CD4-positive, alpha-beta T cell treated with Interferon alpha-2 for 1 hour (primary cell): ENCODE results near the gene BAK1.

ENCODE experiments used
- DNase-seq, 2 donors: peaks; one replicate each; pipeline ENCODE4 v3.0.0-alpha.2; 2020 to 2022

BAK1 gene

DNA sequence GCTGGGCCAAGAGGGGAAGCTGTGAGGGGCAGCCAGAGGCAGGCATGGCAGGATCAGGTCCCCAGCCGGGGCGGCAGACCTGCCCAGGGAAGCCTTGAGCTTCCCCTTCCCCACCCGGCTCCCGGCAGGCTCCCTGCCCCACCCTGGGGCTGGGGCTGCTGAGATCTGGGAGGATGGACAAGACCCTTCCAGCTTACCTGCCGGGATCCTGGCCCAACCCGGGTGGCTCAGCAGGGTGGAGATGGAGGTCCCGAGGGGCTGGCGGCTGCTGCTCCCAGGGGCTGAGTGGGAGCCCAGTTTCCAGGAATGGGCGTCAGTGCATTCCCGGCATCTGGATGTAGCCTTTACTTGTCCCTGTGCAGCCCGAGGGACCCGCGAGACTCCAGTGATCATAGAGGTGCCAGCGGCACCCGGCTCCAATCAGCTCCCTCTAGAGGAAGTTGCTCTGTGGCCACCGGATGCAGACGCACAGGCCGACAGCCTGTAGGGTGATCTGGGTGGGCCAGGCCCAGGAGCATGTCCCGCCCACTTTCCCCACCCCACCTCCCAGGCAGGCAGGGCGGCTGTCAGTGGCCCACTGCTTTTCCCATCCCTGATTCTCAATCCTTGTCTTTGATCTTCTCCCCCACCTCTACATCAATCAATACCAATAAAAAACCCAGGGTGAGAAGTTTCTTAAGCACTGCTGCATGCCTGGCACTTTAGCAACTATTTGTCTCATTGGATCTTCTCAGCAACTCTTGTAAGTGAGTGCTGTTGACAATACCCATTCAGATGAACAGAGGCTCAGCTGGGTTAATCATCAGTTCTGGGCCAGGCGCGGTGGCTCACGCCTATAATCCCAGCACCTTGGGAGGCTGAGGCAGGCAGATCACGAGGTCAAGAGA lies at the start of gene BAK1:
Gene BAK1, minus strand, starts transcription at position 449 of the 887 bp plus-strand sequence. CDS start 2,672 bp downstream, outside the sequence.
- DNase-seq, result peak; percentile 87 to 90

DNA sequence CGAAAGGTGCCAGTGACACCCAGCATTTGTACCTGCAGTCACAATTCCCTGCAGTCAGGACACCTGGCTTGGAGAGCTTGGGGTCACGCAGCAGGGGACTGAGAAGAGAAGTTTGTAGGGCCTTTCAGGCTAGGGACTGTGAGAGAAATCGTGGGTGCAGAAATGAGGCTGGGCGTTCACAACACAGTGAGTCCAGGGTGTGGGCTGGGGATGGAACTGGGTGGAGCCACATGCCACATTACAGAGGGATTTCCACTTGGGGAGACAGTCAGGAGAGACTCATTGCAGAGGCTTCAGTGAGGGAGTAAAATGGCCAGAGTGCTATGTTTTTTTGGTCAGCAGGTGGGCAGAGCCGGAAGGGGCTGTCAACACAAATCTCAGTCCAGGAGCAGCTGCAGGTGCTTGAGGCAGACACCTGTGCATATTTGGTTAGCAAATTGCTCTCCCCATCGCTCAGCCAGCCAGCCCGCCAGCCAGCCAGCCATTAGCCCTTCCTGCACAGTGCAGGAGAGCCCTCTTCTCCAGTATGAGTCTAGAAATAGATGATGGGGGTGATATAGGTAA lies 48.4 kb upstream of the BAK1 start:
- no peak for DNase-seq

DNA sequence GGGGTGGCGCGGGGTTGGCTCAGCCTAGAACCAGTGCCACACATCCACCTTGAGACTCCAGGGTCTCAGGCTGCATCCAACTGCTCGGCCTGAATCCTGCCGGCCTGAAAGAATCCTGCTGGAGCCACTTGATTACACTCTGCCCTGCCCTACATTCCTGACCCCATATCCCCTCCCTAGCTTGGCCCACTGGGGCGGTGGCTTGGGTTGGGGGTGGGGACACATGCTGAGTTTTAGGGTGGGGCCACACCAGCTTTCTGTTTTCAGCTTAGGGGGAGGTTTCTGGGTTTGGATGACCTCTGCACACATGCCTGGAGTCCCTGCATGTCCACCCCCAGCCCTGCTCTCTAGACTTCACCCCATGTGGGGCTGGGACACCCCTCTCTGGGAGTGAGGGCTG lies 47.8 kb upstream of the BAK1 start:
- DNase-seq, result no peak

DNA sequence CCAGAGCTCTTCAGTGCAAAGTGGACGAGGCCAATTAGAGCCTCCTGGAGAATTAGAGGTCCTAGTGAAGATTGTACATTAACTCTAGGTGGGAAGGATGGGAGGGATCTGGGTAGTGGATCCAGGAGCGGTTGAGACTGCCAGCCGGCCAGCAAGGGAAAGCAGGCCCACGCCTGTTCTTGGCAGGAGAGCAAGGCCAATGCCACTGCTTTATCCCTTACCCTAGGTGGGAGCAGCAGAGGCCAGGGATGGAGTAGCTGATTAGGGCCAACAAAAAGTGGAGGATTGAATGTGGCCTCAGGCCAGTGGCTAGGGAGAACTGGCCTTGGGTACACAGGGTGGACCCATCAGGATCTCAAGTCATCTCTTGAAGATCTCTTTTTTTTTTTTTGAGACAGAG lies 44.8 kb upstream of the BAK1 start:
- DNase-seq, result no peak

DNA sequence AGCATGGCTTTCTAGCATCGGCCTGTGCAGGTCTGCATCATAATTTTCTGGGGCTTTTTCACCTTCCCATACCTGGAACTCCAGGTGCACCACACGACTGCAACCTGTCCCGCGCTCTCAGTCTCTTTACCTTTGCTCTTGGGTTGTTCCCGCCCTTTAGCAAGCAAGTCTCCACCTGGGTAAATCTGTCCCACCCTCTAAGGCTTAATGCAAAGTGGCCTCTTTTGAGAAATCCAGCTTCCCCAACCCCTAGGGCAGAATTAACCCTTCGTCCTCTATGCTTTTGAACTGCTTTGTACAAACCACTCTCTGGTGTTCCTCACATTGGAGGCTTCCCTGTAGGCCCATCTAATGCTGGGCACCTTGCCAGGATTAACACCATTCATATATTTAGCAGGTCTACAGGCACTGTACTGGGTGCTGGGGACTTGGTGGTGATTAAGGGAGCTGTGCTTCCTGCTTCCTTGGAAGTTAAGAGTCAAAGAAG lies 43.9 kb upstream of the BAK1 start:
- no peak for DNase-seq

DNA sequence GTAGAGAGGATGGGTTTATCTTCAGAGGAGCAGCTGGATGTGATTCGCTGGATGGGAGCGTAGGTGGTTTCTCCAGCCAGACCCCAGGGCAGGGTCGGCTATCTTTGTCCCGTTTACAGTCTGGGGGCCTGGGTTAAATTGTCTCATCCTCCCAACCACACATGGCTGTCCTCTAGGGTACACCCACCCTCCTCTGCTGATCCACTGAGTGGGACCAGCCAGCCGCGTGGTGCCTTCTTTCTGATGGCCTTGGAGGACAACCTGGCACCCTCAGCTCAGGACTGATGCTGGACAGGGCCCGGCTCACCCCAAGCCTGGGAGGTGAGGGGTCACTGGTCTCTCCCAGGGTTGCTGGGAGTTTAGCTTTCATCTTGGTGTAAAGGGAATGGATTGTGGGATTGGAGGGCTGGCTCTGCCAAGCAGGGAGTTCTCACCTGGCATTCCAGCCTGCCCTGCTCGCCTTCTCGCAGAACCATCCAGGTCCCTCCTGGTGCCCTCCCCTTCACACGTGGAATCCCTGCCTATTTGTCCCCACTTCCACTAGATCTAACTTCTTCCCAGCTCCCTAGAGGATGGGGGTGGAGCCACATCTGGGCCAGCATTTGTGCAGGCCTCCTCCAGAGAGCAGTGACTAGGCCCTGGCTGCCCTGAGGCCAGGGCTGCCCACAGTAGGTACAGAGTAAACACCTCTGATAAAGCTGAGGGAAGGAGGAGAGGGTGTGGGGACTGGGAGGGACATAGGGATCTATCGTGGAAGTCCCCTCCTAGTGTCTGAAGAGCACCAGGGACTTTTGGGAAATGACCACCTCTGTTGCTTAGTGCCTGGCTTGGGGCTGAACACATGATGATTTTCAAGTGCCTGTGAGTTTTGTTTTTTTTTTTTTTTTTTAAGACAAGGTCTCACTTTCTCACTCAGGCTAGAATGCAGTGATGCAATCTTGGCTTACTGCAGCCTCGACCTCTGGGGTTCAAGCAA lies 42.7 kb upstream of the BAK1 start:
- peak in 1 of 2 donors; percentile 18 for DNase-seq

DNA sequence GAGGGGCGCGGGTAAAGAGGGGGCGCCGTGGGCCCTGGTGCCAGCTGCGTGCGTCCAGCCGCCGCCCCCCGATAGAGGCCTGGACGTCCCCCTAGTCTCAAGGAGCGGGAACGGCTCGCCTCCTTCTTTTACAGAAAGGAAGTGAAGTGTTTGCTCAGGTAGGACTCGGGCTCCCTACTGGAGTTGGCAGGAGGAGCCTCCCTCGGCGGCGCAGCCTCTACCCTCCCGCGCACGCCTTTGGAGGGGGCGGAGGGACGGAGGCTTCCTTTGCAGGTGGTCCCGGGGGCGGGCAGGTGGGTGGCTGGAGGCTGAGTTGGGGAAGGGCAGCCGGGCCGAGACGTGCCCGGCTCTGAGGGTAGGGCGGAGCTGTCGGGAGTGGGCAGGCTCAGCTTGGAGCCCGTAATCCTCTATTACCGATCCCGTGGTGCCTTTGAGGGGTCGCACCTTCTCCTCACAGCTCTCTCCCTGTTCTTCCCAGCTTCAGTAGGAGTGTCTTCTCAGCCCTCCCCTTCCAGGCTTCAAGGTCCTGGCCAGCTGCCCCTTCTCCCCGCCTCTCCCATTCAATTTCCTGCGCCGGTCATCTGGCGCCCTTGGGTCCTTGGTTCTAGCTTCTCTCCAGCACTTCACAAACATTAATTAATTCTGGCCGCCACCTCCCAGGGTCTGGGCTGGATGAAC lies 41.8 kb upstream of the BAK1 start:
- DNase-seq, result peak; percentile 9 to 45

DNA sequence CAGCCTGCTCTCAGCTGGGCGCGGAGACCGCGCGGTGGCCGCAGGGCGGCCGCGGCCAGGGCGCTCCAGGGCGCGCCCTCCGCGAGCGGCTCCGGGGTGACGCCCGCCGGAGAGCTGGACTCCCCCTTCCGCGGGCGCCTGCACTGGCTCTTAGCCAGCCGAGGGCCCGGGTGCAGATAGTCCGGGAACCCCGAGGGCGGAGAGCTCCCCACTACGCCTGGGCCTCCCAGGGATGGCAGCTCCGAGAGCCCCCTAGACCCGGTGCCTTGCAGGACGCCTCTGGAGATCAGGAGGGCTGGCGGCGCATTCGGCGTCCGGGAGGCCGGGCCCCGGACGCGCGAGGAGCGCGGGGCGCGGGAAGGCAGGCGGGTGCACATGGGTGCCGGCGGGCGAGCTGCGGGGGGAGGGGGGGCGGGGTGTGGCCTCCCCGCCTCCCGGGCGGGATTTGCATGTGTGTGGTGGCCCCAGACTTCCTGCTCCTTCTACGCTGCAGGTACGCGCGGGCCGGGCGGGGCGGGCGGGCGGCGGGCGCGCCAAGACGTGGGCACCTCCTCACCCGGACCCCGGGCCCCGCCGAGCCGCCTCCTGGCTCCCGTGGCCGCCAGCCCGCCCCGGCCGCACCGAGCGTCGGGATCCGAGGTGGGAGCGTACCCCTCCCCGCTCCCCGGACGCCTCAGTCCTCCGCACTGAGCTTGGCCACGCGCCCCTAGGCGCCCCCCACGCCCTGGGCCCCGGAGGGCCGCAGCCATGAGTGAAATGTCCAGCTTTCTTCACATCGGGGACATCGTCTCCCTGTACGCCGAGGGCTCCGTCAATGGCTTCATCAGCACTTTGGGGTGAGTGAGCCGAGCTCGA lies 41.0 kb upstream of the BAK1 start, which contains the start of gene ITPR3:
Gene ITPR3, plus strand, starts transcription at position 467 of the 855 bp plus-strand sequence. Its CDS starts 281 bp downstream, at position 748.
- DNase-seq, result peak; percentile 75 to 82

DNA sequence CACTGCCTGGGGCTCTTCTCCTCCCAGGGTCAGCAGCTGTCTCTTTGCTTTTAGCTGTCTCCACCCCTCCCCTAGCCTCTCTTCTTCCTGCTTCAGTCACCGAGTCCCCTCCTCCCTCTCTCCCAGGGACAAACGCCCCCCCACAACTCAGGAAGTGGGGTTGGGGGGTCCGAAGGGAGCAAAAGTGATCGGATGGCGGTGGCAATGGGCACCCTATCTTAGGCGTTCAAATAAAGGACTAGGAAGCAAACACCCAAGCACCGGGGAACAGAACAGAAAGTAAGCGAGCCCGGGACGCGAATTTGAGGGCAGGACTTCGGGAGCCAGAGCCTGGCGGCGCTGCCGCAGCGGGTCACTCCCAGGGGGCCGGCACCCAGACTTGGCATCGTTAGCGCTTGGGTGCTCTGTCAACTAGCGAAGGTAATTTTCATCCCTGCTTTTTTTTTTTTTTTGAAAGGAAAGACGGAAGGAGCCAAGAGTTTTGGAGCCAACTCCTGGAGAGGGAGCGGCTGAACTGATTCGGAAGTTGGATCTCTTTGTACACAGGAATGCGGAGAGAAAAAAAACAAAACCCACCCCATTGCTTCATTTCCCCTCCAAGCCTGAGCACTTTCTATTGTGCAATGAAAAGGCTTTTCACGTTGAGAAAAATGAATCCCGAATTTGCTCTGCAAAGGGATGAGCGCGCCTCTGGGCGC lies 40.2 kb upstream of the BAK1 start:
- DNase-seq, result peak in 1 of 2 donors; percentile 38

DNA sequence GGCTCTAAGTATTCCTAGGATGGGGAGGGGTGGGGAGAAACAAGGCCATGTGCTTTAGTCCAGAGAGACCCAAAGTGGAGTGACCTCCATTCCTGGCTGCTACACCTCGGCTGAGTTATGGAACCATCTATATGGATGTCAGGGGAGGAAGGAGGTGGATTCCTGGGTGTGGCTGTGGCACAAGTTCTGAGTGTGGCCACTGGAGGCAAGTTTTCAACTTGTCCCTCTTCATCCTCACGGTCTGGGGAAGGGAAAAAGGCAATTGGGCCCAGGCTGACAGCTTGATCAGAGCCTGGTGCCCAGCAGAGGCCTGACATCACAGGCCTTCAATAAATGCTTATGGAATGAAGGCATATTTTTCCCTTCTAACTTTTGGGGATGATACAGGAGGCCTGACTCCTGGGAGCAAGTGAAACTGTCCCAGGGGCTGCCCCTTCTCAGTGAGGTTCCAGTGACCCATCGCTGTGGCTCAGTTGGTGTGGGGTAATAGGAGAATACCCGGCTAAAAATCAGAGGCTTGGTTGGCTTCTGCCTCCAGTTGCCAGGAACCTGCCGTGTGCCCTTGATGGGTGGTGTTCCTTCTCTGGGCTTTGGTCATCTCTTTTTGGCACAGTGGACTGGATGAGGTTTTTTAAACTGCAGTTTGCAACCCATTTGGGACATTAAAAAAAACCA lies 39.2 kb upstream of the BAK1 start:
- DNase-seq, result no peak

DNA sequence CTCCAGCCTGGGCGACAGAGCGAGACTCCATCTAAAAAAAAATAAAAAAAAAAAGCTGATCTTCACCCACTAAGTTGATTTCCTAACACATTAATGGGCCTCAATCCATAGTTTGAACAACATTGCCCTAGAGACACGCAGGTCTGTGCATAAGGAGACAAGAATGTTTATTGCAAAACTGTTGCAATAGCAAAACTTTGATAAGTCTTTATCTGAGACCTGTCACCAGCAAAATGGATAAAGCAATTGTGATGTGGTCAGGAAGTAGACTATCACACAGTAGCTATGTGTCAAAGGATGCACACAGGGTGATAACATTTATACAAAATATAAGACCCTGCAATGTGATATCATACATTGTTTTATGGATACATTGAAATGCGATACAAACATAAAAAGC lies 36.8 kb upstream of the BAK1 start:
- DNase-seq, result no peak

DNA sequence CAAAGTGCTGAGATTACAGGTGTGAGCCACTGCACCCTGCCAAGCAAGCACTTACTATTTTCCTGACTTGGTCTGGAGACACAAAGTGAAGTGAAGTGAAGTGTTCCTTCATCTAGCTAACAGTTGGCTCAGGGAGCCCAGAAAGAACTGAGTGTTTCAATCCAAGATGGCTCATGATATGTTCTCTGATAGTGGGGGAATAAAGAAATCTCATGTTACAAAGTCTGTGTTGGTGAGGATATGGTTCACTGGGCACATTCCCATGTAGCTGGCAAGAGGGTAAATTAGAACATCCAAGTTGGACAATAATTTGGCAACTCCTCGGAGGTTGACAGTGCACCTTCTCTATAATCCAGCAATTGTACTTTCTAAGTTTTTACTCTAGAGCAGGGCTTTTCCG lies 36.0 kb upstream of the BAK1 start:
- DNase-seq, result no peak

DNA sequence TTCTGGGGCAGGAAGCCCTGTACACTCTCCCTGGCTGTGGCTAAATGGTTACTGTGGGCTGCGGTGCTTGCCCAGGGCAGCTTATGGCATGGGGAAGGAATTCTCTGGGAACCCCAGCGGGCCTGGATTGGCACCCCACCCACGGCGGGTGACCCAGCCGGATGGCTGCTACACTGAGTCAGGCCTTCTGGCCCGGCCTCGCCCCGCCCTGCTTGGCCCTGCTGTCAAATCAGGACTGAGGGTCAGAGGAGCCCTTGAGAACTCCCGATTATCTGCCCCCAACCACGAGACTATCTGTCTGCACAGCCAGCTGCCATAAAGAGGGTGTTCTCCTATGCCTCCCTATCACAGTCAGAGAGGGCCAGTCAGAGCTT lies 33.7 kb upstream of the BAK1 start:
- no peak for DNase-seq

DNA sequence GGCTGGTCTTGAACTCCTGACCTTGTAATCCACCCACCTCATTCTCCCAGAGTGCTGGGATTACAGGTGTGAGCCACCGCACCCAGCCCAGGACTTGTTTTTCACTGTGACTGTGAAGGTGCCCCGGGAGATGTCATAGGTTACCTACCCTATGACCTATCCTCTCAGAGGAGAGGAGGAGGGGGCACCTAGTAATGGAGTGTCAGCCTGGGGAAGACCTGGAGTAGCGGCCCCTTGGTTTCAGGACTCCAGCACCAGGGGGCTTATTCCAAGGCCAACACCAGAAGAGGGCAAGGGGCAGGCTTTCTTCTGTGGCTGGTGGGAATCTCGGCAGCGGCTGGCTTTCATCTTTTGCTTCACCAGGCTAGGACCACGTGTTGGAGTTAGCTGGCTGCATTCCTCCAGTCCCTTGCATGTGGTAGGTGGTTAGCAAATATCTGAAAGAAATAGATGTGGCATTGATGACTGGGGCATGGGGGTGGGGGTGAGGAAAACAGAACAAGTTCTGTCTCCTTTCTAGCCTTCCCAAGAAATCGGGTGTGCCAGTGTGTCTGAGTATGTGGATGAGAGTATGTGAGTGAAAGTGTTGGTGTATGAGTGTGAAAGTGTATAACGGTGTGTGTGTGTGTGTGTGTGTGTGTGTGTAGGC lies 33.2 kb upstream of the BAK1 start:
- no peak for DNase-seq

DNA sequence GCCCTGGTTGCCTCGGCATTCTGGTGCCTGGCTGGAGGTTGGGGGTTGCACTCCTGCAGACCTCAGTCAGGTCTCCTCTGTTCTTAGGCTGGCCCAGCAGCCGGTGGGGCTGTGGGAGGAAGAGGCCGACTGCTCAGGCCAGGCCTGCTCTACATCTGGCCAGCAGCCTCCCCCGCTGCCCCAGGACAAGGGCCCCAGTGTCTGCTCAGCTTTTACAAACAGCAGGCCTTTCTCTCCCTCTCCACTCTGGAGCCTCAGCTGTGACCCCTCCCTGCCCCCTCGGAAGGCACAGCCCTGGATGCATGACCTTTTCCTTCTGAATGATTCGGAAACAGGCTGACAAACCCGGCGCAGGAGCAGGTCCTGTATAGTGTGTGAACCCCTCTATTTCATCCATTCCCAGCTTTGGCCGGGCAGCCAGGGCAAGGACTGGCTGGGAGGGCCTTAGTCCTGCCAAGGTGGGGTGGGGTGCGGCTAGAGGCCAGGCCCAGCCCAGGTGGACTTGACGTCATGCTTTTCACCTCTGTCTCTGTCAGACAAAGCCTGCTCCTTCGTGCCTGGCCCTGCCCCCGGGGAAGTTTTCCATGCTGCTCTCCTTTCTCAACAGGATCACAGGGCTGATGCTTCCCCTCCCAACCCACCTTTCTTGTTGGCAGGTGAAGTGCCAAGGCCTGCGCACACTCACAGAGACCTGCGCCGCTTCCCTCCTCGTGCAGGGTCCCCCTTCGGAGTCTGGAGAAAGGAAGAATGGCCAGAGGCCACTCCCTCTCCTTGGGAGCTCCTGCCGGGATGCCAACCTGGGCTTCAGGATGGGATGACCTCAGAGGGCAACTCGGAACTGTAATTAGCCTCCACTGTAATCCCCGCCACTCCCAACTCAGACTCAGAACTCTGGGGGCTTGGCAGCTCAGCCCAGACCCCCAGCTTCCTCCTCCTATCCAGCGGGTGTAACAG lies 31.0 kb upstream of the BAK1 start:
- no peak for DNase-seq

DNA sequence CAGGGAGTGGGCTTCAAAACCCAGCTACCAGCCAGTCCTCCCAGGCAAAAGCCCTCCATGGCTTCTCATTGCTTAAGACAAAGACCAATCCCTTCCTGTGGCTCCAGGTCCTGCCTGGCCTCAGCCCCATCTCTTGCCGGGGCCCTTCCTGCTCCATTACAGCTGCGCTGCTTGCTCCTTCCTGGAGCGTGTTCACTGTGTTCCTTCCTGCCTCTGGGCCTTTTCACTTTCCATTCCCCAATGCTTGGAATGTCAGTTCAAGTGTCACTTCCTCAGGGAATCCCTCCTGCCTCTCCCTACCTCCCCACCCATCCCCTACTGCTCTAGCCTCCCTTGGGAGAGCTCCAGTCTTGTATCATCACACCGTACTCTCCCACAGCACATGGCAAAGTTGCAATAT lies 30.0 kb upstream of the BAK1 start:
- no peak for DNase-seq

DNA sequence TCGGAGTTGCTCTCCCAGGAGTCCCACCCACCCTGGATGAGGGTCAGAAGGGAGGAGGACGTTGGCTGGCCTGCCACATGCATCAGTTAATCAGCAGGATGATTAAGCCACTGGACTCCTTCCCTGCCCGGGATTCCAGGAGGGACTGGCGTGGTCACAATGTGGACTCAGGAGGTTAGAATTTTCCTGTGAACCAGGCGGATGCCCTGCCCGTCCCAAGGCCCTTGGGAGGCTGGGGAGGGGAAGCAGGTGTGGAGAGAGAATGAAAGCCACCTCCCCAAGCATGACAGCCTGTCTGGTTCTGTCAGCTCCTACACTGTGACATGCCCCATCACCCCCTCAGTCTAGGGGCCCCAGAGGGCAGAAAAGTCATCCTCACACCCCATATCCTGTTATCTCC lies 29.5 kb upstream of the BAK1 start:
- DNase-seq, result no peak

DNA sequence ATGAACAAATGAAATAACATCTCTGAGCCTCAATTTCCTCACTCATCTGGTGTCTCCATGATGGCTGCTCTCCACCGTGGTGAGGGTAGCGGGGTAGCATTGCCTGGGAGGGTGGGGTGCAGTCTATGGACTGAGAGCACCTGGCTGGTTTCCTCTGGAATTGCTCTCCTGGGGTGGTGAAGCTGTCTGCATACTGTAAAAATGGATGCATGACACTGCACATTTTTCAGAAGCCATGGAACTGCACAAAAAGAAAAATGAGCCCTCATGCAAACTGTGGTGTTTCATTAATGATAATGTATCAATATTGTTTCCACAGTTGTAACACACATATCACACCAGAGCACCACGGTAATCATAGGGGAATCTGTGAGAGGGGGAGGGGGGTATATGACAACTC lies 28.9 kb upstream of the BAK1 start:
- no peak for DNase-seq
